Measurements from ENCODE around the gene DENND4C.

The DENND4C gene

DNA sequence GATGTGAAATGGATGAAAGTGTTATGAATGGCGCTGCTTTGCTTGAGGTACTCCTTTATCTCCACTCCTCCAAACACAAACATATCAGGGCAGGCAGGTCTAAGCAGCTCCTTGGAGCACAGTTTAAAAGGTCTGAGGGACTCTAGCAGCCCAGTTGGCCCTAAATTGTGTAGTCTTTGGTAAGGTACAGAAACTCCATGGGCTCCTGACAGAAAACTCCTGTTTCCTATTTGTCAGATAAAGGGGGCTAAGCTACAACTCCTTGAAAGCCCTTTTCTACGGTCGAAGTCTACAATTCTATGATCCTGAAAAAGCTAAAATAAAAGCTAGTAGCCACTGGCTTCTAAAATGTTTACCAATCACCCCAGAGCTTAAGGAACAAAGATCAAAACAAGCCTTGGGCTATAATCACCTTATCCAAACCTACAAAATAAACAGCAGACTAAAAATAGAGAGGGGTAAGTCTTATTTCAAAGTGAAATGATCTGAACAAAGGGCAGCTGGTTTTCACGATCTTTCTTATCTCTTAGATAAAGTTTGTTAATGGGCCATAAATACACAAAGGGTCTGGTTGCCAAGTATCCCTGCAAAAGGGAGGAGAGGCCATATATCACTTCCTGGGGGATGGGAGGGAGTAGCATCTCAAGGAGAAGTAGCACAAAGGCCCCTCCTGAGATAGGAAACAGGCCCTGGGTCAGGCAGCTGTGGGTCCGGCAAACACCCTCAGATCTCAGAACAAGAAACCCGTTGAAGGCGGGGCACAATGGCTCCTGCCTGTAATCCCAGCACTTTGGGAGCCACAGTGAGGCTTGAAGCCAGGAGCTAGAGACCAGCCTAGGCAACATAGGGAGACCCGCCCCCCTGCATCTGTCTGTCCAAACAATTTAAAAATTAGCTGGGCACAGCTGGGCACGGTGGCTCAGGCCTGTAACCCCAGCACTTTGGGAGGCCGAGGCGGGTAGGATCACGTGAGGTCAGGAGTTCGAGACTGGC, 28.3 kb upstream of the DENND4C start (continued):
- TF ChIP-seq, protein P1, sequence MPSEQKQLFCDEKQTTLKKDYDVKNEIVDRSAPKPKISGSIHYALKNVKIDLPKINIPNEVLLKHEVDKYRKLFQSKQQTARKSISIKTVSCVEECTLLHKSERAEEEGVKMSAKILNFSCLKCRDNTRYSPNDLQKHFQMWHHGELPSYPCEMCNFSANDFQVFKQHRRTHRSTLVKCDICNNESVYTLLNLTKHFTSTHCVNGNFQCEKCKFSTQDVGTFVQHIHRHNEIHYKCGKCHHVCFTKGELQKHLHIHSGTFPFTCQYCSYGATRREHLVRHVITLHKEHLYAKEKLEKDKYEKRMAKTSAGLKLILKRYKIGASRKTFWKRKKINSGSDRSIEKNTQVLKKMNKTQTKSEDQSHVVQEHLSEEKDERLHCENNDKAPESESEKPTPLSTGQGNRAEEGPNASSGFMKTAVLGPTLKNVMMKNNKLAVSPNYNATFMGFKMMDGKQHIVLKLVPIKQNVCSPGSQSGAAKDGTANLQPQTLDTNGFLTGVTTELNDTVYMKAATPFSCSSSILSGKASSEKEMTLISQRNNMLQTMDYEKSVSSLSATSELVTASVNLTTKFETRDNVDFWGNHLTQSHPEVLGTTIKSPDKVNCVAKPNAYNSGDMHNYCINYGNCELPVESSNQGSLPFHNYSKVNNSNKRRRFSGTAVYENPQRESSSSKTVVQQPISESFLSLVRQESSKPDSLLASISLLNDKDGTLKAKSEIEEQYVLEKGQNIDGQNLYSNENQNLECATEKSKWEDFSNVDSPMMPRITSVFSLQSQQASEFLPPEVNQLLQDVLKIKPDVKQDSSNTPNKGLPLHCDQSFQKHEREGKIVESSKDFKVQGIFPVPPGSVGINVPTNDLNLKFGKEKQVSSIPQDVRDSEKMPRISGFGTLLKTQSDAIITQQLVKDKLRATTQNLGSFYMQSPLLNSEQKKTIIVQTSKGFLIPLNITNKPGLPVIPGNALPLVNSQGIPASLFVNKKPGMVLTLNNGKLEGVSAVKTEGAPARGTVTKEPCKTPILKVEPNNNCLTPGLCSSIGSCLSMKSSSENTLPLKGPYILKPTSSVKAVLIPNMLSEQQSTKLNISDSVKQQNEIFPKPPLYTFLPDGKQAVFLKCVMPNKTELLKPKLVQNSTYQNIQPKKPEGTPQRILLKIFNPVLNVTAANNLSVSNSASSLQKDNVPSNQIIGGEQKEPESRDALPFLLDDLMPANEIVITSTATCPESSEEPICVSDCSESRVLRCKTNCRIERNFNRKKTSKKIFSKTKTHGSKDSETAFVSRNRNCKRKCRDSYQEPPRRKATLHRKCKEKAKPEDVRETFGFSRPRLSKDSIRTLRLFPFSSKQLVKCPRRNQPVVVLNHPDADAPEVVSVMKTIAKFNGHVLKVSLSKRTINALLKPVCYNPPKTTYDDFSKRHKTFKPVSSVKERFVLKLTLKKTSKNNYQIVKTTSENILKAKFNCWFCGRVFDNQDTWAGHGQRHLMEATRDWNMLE (tag by site-specific recombination; conservative IDR thresholded peaks at IDR 0.05; ENCODE audit: low read depth), result 0 out of 2 replicates have a peak, but pooled peaks have one; percentile 12
- TF ChIP-seq ZNF157 (tag by site-specific recombination; IDR thresholded peaks at IDR 0.05) (no peak), ZNF2 (tag by site-specific recombination; IDR thresholded peaks at IDR 0.05) (no peak), MYNN (tag by site-specific recombination; IDR thresholded peaks at IDR 0.05; ENCODE audit: borderline replicate concordance) (no peak), ZNF10 (tag by site-specific recombination; IDR thresholded peaks at IDR 0.05) (no peak), ZNF214 (tag by site-specific recombination; IDR thresholded peaks at IDR 0.05; ENCODE audit: borderline replicate concordance) (no peak), IKZF3 (tag by site-specific recombination; IDR thresholded peaks at IDR 0.05) (peak; percentile 66; the same call in 1 of the 2 replicates), ZNF549 (tag by site-specific recombination; IDR thresholded peaks at IDR 0.05) (no peak), ZNF239 (tag by site-specific recombination; IDR thresholded peaks at IDR 0.05) (no peak), ZBTB44 (tag by site-specific recombination; IDR thresholded peaks at IDR 0.05) (0 out of 2 replicates have a peak, but pooled peaks have one; percentile 20), ZBTB49 (tag by site-specific recombination; IDR thresholded peaks at IDR 0.05; ENCODE audit: low read depth) (no peak), ZNF596 (tag by site-specific recombination; IDR thresholded peaks at IDR 0.05) (no peak), ZNF776 (tag by site-specific recombination; IDR thresholded peaks at IDR 0.05; ENCODE audit: borderline replicate concordance) (no peak), ZNF548 (tag by site-specific recombination; IDR thresholded peaks at IDR 0.05) (no peak), KLF10 (tag by site-specific recombination; IDR thresholded peaks at IDR 0.05) (0 out of 2 replicates have a peak, but pooled peaks have one; percentile 33), FEZF1 (tag by site-specific recombination; IDR thresholded peaks at IDR 0.05) (peak; percentile 90), ZBTB7A (tag by site-specific recombination; IDR thresholded peaks at IDR 0.05; ENCODE audit: low read depth) (no peak), ZSCAN5A (tag by site-specific recombination; IDR thresholded peaks at IDR 0.05) (no peak), ZNF768 (tag by site-specific recombination; IDR thresholded peaks at IDR 0.05) (no peak), ZNF292 (tag by site-specific recombination; IDR thresholded peaks at IDR 0.05; ENCODE audit: borderline replicate concordance, low read depth) (no peak), ZNF654 (tag by site-specific recombination; IDR thresholded peaks at IDR 0.05; ENCODE audit: low read depth) (no peak), ZNF510 (tag by site-specific recombination; IDR thresholded peaks at IDR 0.05; ENCODE audit: insufficient replicate concordance) (no peak), ZNF404 (tag by site-specific recombination; IDR thresholded peaks at IDR 0.05) (no peak), ZFP37 (tag by site-specific recombination; IDR thresholded peaks at IDR 0.05) (no peak), ZNF324 (tag by site-specific recombination; IDR thresholded peaks at IDR 0.05) (no peak), ZNF112 (tag by site-specific recombination; IDR thresholded peaks at IDR 0.05) (no peak)
- TF ChIP-seq, protein P2, sequence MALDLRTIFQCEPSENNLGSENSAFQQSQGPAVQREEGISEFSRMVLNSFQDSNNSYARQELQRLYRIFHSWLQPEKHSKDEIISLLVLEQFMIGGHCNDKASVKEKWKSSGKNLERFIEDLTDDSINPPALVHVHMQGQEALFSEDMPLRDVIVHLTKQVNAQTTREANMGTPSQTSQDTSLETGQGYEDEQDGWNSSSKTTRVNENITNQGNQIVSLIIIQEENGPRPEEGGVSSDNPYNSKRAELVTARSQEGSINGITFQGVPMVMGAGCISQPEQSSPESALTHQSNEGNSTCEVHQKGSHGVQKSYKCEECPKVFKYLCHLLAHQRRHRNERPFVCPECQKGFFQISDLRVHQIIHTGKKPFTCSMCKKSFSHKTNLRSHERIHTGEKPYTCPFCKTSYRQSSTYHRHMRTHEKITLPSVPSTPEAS (tag by site-specific recombination; IDR thresholded peaks at IDR 0.05), result no peak
